ENCODE measurements around the gene CD81.

GRCh38 chr11:2389377-2390026 lies 12.4 kb downstream of the CD81 start:
- TF ChIP-seq EGR1 (IDR thresholded peaks at IDR 0.05) (no peak), MAX (IDR thresholded peaks at IDR 0.05) (no peak), RAD21 (IDR thresholded peaks at IDR 0.05; ENCODE audit: low read depth) (no peak), CEBPB (IDR thresholded peaks at IDR 0.05) (no peak), TEAD4 (IDR thresholded peaks at IDR 0.05) (no peak), EP300 (IDR thresholded peaks at IDR 0.05; ENCODE audit: borderline replicate concordance) (no peak), REST (IDR thresholded peaks at IDR 0.05; ENCODE audit: low read depth) (no peak), CREB1 (IDR thresholded peaks at IDR 0.05; ENCODE audit: low read depth) (no peak), YY1 (IDR thresholded peaks at IDR 0.05; ENCODE audit: low read depth) (no peak), TAF1 (IDR thresholded peaks at IDR 0.05; ENCODE audit: low read depth) (no peak), USF1 (IDR thresholded peaks at IDR 0.05) (no peak)

All from Ishikawa (cell line).